Measurements from ENCODE around the gene ATXN7.

Gene ATXN7

GRCh38 chr3:63867225-63867624 lies 3.6 kb downstream of the ATXN7 start:
- no peak for DNase-seq

GRCh38 chr3:63869940-63870614 lies 6.4 kb downstream of the ATXN7 start:
- DNase-seq: no peak

- DNase-seq: no peak
Observed at GRCh38 chr3:63870615-63871005, 6.9 kb downstream of the ATXN7 start.

- no peak for DNase-seq
Observed at GRCh38 chr3:63872135-63872924, 8.7 kb downstream of the ATXN7 start.

GRCh38 chr3:63874769-63875168 lies 11.1 kb downstream of the ATXN7 start:
- DNase-seq: no peak

GRCh38 chr3:63875510-63875909 lies 11.8 kb downstream of the ATXN7 start:
- no peak for DNase-seq

- no peak for DNase-seq
Observed at GRCh38 chr3:63876260-63876659, 12.6 kb downstream of the ATXN7 start.

- no peak for DNase-seq
Observed at GRCh38 chr3:63877737-63878393, 14.2 kb downstream of the ATXN7 start.

GRCh38 chr3:63878394-63879060 lies 14.9 kb downstream of the ATXN7 start:
- no peak for DNase-seq

GRCh38 chr3:63880653-63881052 lies 17.0 kb downstream of the ATXN7 start:
- DNase-seq: no peak

GRCh38 chr3:63886858-63887257 lies 23.2 kb downstream of the ATXN7 start:
- DNase-seq: no peak

- no peak for DNase-seq
Observed at GRCh38 chr3:63891518-63891917, 27.9 kb downstream of the ATXN7 start.

- no peak for DNase-seq
Observed at GRCh38 chr3:63892773-63893352, 29.2 kb downstream of the ATXN7 start.

GRCh38 chr3:63895422-63896189 lies 31.9 kb downstream of the ATXN7 start:
- DNase-seq: no peak

- DNase-seq: no peak
Observed at GRCh38 chr3:63896332-63897030, 32.8 kb downstream of the ATXN7 start.

GRCh38 chr3:63900010-63900409 lies 36.3 kb downstream of the ATXN7 start:
- DNase-seq: no peak

- DNase-seq: no peak
Observed at GRCh38 chr3:63900459-63900858, 36.8 kb downstream of the ATXN7 start.

- no peak for DNase-seq
Observed at GRCh38 chr3:63905731-63906620, 42.3 kb downstream of the ATXN7 start.

GRCh38 chr3:63908081-63908736 lies 44.5 kb downstream of the ATXN7 start:
- no peak for DNase-seq

GRCh38 chr3:63908776-63909175 lies 45.1 kb downstream of the ATXN7 start:
- no peak for DNase-seq

All from activated T-cell treated with anti-CD3 and anti-CD28 coated beads, Interleukin-2, amount 50 U/mL, for 1 hour (primary cell).